GM23248 (cell line): ENCODE data around the gene PLEKHH3.

ENCODE experiments used
- EZH2 ChIP-seq: fragments of 200-600 bp; sonication (generic); IDR thresholded peaks from 2 replicates; pipeline ENCODE4 v1.6.1; 2018; ENCODE audit warnings: antibody characterized with exemption, mild to moderate bottlenecking; ENCODE audit not compliant: insufficient read depth, poor library complexity, severe bottlenecking
- EZH2phosphoT487 ChIP-seq: fragments of 200-600 bp; sonication (generic); IDR thresholded peaks from 2 replicates; pipeline ENCODE4 v1.6.1; 2018; ENCODE audit warnings: antibody characterized with exemption, moderate library complexity, mild to moderate bottlenecking, low read depth; ENCODE audit not compliant: insufficient read depth

GRCh38 chr17:42687707-42688320, 11.0 kb upstream of the PLEKHH3 start:
- TF ChIP-seq EZH2phosphoT487 = no peak
- no peak for TF ChIP-seq EZH2
